Upper lobe of right lung (tissue), 1 donor: ENCODE results near the gene TGM3. TPM values are rescaled to one million over a fixed set of nuclear protein-coding genes. Genes with fewer than 3 reads are reported as not detected.

Experiments
- ATAC-seq: fragments of 200-7000 bp; cut with Tn5 transposase; one replicate; pipeline ENCODE4 v1.9.1; 2020; ENCODE audit warnings: mild to moderate bottlenecking, moderate library complexity
- DNase-seq: peaks from one replicate; pipeline ENCODE4 v3.0.0-alpha.2; 2020
- H3K27ac ChIP-seq: fragments of 200-600 bp; one replicate; pipeline ENCODE4 v1.8.0; 2022
- H3K27me3 ChIP-seq: fragments of 200-600 bp; one replicate; pipeline ENCODE4 v1.8.0; 2022; ENCODE audit warnings: mild to moderate bottlenecking
- H3K36me3 ChIP-seq: fragments of 200-600 bp; one replicate; pipeline ENCODE4 v1.8.0; 2022
- H3K4me1 ChIP-seq: fragments of 200-600 bp; one replicate; pipeline ENCODE4 v1.8.0; 2022
- H3K4me3 ChIP-seq: fragments of 200-600 bp; one replicate; pipeline ENCODE4 v1.8.0; 2022; ENCODE audit warnings: mild to moderate bottlenecking
- H3K9me3 ChIP-seq: fragments of 200-600 bp; one replicate; pipeline ENCODE4 v1.8.0; 2022
- CTCF ChIP-seq: fragments of 200-600 bp; IDR thresholded peaks from one replicate; pipeline ENCODE4 v1.8.0; 2022; ENCODE audit warnings: antibody characterized with exemption
- intact Hi-C: fragments of 100-400 bp; cut with DNase I; formaldehyde crosslinking; loops from one replicate; pipeline ENCODE4 v1.11.0; 2022
- total RNA-seq: library from RNA; stranded (reverse); fragmentation: NEBNext Ultra II Directional; extraction: Animal tissue kit (Norgen Biotek cat#: 25700); gene quantifications from one replicate; pipeline ENCODE4 v1.2.1, GENCODE V29; 2021
- donor health status: DM: no; HTN: yes; CAD: no; lungs with severe emphysema.

TGM3 gene
- total RNA-seq, 1 donor from 2014 or later = not detected

GRCh38 chr20:2280082-2280481 is 15.7 kb upstream of the TGM3 start:
- no peaks in the 10 kb centered on the region for H3K27me3 ChIP-seq
- ATAC-seq (peak; percentile 71), DNase-seq (no peak)
- TF ChIP-seq CTCF = no peak
- H3K36me3 ChIP-seq = no peaks in the 10 kb centered on the region
- H3K9me3 ChIP-seq = no peaks in the 10 kb centered on the region
- H3K4me1 ChIP-seq = no peaks in the 10 kb centered on the region
- H3K4me3 ChIP-seq = no peak overlapping the region
- intact Hi-C loops = no loop called here
- no peak overlapping the region for H3K27ac ChIP-seq

GRCh38 chr20:2281563-2281962 is 14.2 kb upstream of the TGM3 start:
- no peaks in the 10 kb centered on the region for H3K27me3 ChIP-seq
- ATAC-seq (no peak), DNase-seq (no peak)
- no peak overlapping the region for H3K27ac ChIP-seq
- intact Hi-C loops = no loop called here
- H3K4me1 ChIP-seq = no peaks in the 10 kb centered on the region
- H3K4me3 ChIP-seq = no peak overlapping the region
- no peak for TF ChIP-seq CTCF
- no peaks in the 10 kb centered on the region for H3K36me3 ChIP-seq
- no peaks in the 10 kb centered on the region for H3K9me3 ChIP-seq

- no peak for ATAC-seq
- intact Hi-C loops = no loop called here
- Histone ChIP-seq H3K4me1 (no peaks in the 10 kb centered on the region), H3K9me3 (no peaks in the 10 kb centered on the region), H3K27me3 (no peaks in the 10 kb centered on the region), H3K36me3 (no peaks in the 10 kb centered on the region), H3K27ac (no peak overlapping the region), H3K4me3 (no peak overlapping the region)
- no peak for DNase-seq
- TF ChIP-seq CTCF = no peak
Observed at GRCh38 chr20:2282181-2282580, 13.6 kb upstream of the TGM3 start.

GRCh38 chr20:2283706-2284423 is 11.9 kb upstream of the TGM3 start:
- Histone ChIP-seq H3K27me3 (no peaks in the 10 kb centered on the region), H3K36me3 (no peaks in the 10 kb centered on the region), H3K27ac (no peak overlapping the region), H3K4me1 (no peaks in the 10 kb centered on the region), H3K9me3 (no peaks in the 10 kb centered on the region), H3K4me3 (no peak overlapping the region)
- TF ChIP-seq CTCF = no peak
- DNase-seq (no peak), ATAC-seq (peak; percentile 44)
- intact Hi-C loops = no loop called here

- no peak for DNase-seq
- Histone ChIP-seq H3K27ac (no peak overlapping the region), H3K9me3 (no peaks in the 10 kb centered on the region), H3K4me1 (no peaks in the 10 kb centered on the region), H3K36me3 (no peaks in the 10 kb centered on the region), H3K27me3 (no peaks in the 10 kb centered on the region), H3K4me3 (no peak overlapping the region)
- ATAC-seq = no peak
- TF ChIP-seq CTCF = no peak
- intact Hi-C loops = no loop called here
Observed at GRCh38 chr20:2285193-2285592, 10.6 kb upstream of the TGM3 start.

- Histone ChIP-seq H3K27me3 (no peaks in the 10 kb centered on the region), H3K4me1 (no peaks in the 10 kb centered on the region), H3K36me3 (no peaks in the 10 kb centered on the region), H3K9me3 (no peaks in the 10 kb centered on the region), H3K27ac (no peak overlapping the region), H3K4me3 (no peak overlapping the region)
- no peak for TF ChIP-seq CTCF
- ATAC-seq (no peak), DNase-seq (no peak)
- intact Hi-C loops = no loop called here
Observed at GRCh38 chr20:2285613-2286012, 10.2 kb upstream of the TGM3 start.
